ENCODE results near the gene PYROXD2. TPM values are rescaled to one million over a fixed set of nuclear protein-coding genes. Genes with fewer than 3 reads are reported as not detected.

Gene PYROXD2
- total and polyA plus RNA-seq, 2 of the 13 experiments (the other 11 are each of a cell fraction or from before 2014, with no cell fraction given) = 2.0 to 6.2 TPM

- in situ Hi-C loops (cut with HindIII; ENCODE audit: extremely low pct_ligation_motif_present, low pct_unique_long_range_greater_than_20kb) = no loop called here
- H3K4me3 ChIP-seq (replicated peaks in 1 of 3; ENCODE audit: insufficient read depth in 1 of 3, low read depth in 2 of 3, low read length in 3 of 3) = no peak overlapping the region
- no peaks in the 10 kb centered on the region for H4K20me1 ChIP-seq (ENCODE audit: insufficient read depth, low read length)
- H3K79me2 ChIP-seq (ENCODE audit: insufficient read depth, low read length) = no peaks in the 10 kb centered on the region
- POLR2A ChIA-PET = interaction anchor here (0.6 kb wide), 1 partner anchor 1001 kb away, joined by 3 read pairs; no protein-coding TSS in a partner anchor
- H3K9me3 ChIP-seq (ENCODE audit: low read length) = no peaks in the 10 kb centered on the region
- H3K27ac ChIP-seq (ENCODE audit: extremely low read length, insufficient read depth, low read length) = no peak overlapping the region
- intact Hi-C loops (cut with micrococcal nuclease; ENCODE audit: unreplicated experiment) = no loop called here
- DNase-seq (ENCODE audit: low spot score) (no peak), ATAC-seq (no peak), FAIRE-seq (no peak)
- H3K36me3 ChIP-seq (replicated peaks in 1 of 2; ENCODE audit: control insufficient read depth in 1 of 2, insufficient read depth in 2 of 2, low read length in 2 of 2) = no peaks in the 10 kb centered on the region
- CTCF ChIA-PET (ENCODE audit: low intra/inter-chr PET ratio, low total read pairs) = no interaction called here
- peaks cover 16% of the 10 kb centered on the region for H3K4me1 ChIP-seq (ENCODE audit: insufficient read depth, low read length)
- no peak overlapping the region for H2AFZ ChIP-seq (ENCODE audit: low read length)
- H3K9ac ChIP-seq (ENCODE audit: insufficient read depth, low read depth, low read length) = no peak overlapping the region
- no TSS peak for BruUV-seq (replicated peaks)
- TF ChIP-seq CTCF (CRISPR knock-in tag; IDR thresholded peaks at IDR 0.05) (no peak), ZMYM2 (CRISPR knock-in tag; IDR thresholded peaks at IDR 0.05) (no peak), ATF6 (CRISPR knock-in tag; conservative IDR thresholded peaks at IDR 0.05) (no peak), MNT (IDR thresholded peaks at IDR 0.05) (no peak), ZNF451 (CRISPR knock-in tag; IDR thresholded peaks at IDR 0.05) (no peak), IRX3 (CRISPR knock-in tag; IDR thresholded peaks at IDR 0.05; ENCODE audit: borderline replicate concordance, low read depth) (no peak), GTF3A (CRISPR knock-in tag; conservative IDR thresholded peaks at IDR 0.05) (no peak), HNRNPLL (IDR thresholded peaks at IDR 0.05; ENCODE audit: low read depth, low read length, poor library complexity, severe bottlenecking) (no peak), CHD2 (IDR thresholded peaks at IDR 0.05; ENCODE audit: low read depth, low read length) (no peak), ZNF235 (CRISPR knock-in tag; IDR thresholded peaks at IDR 0.05; ENCODE audit: borderline replicate concordance) (no peak), RAD51 (IDR thresholded peaks at IDR 0.05; ENCODE audit: borderline replicate concordance) (no peak), ZFP91 (CRISPR knock-in tag; IDR thresholded peaks at IDR 0.05; ENCODE audit: borderline replicate concordance) (no peak), TAF15 (IDR thresholded peaks at IDR 0.05; ENCODE audit: low read depth, low read length, poor library complexity, severe bottlenecking) (no peak), DNMT1 (CRISPR knock-in tag; IDR thresholded peaks at IDR 0.05) (no peak), ZNF30 (CRISPR knock-in tag; IDR thresholded peaks at IDR 0.05) (no peak), GABPA (IDR thresholded peaks at IDR 0.05; ENCODE audit: low read depth, low read length) (no peak), GABPA (CRISPR knock-in tag; IDR thresholded peaks at IDR 0.05; ENCODE audit: low read depth) (no peak), ZNF777 (CRISPR knock-in tag; IDR thresholded peaks at IDR 0.05) (no peak), ZMAT3 (CRISPR knock-in tag; conservative IDR thresholded peaks at IDR 0.05) (no peak)
- no peak overlapping the region for H3K4me2 ChIP-seq (ENCODE audit: low read depth, low read length)
- WGBS (ENCODE audit: low lambda C conversion rate) = 79% methylated on average over 10 of the region's 10 CpGs
- no peaks in the 10 kb centered on the region for H3K27me3 ChIP-seq (ENCODE audit: control insufficient read depth in 1 of 2, insufficient read depth in 2 of 2, low read length in 2 of 2)
Measured at GRCh38 chr10:98410759-98411158, 4.2 kb downstream of the PYROXD2 start.
